Naive B cell (primary cell): ENCODE data around the gene C16orf86. TPM values are rescaled to one million over a fixed set of nuclear protein-coding genes. Genes with fewer than 3 reads are reported as not detected.

Source experiments
- polyA plus RNA-seq, 6 donors: library from polyadenylated mRNA; unstranded; fragments of 300-500 nt; fragmentation: Illumina TruSeq; gene quantifications; one replicate each; pipeline ENCODE4 v1.2.3, GENCODE V29; 2021; ENCODE audit warnings: low read depth in 6 of 6

The C16orf86 gene
- polyA plus RNA-seq, 6 donors from 2014 or later: 10.3 to 12.5 (median 11.1) TPM

Other genes starting within 250 kb of the C16orf86 start
- not detected for gene HSD11B2, start 235.7 kb upstream of the C16orf86 start, polyA plus RNA-seq
- 100 to 1,000 TPM; 136 to 255 (median 157) TPM for gene ATP6V0D1, start 185.7 kb upstream of the C16orf86 start, polyA plus RNA-seq
- gene AGRP, start 183.3 kb upstream of the C16orf86 start, polyA plus RNA-seq: not detected
- gene RIPOR1, start 138.0 kb upstream of the C16orf86 start, polyA plus RNA-seq: 10 to 100 TPM in 5 of 6 donors, 1 to 10 TPM in 1; 3.4 to 34.5 (median 16.5) TPM
- 10 to 100 TPM; 40.2 to 93.3 (median 67.8) TPM for gene CTCF, start 104.3 kb upstream of the C16orf86 start, polyA plus RNA-seq
- gene CARMIL2, start 21.7 kb upstream of the C16orf86 start, polyA plus RNA-seq: 10 to 100 TPM in 4 of 6 donors, 1 to 10 TPM in 2; 9.4 to 23.2 (median 14.1) TPM
- 10 to 100 TPM; 31.3 to 52.8 (median 35.5) TPM for gene ACD, start 6.6 kb upstream of the C16orf86 start, polyA plus RNA-seq
- 10 to 100 TPM; 12.0 to 23.7 (median 16.1) TPM for gene PARD6A, start 5.9 kb upstream of the C16orf86 start, polyA plus RNA-seq
- gene ENKD1, start 64 bp upstream of the C16orf86 start, polyA plus RNA-seq: 1 to 10 TPM in 5 of 6 donors, not detected in 1; 1.2 to 2.6 (median 2.2) TPM
- 10 to 100 TPM in 1 of 6 donors, 1 to 10 TPM in 5; 6.5 to 12.9 (median 8.4) TPM for gene GFOD2, start 52.5 kb downstream of the C16orf86 start, polyA plus RNA-seq
- gene RANBP10, start 139.7 kb downstream of the C16orf86 start, polyA plus RNA-seq: 10 to 100 TPM in 5 of 6 donors, 1 to 10 TPM in 1; 5.2 to 23.0 (median 11.7) TPM
- gene TSNAXIP1, start 140.1 kb downstream of the C16orf86 start, polyA plus RNA-seq: not detected
- 100 to 1,000 TPM in 5 of 6 donors, 10 to 100 TPM in 1; 83.6 to 113 (median 105) TPM for gene THAP11, start 175.5 kb downstream of the C16orf86 start, polyA plus RNA-seq
- gene NUTF2, start 180.1 kb downstream of the C16orf86 start, polyA plus RNA-seq: 100 to 1,000 TPM; 126 to 148 (median 131) TPM
- 10 to 100 TPM in 3 of 6 donors, 1 to 10 TPM in 3; 7.6 to 15.1 (median 9.2) TPM for gene CENPT, start 180.9 kb downstream of the C16orf86 start, polyA plus RNA-seq
- gene EDC4, start 206.2 kb downstream of the C16orf86 start, polyA plus RNA-seq: 10 to 100 TPM in 5 of 6 donors, 1 to 10 TPM in 1; 6.7 to 28.6 (median 20.2) TPM
- under 1 TPM in 2 of 6 donors, not detected in 4; 0.64 to 0.90 TPM for gene NRN1L, start 218.1 kb downstream of the C16orf86 start, polyA plus RNA-seq
- gene PSKH1, start 226.4 kb downstream of the C16orf86 start, polyA plus RNA-seq: 10 to 100 TPM; 14.2 to 24.4 (median 17.4) TPM